Liver (tissue), 9 donors: Measurements from ENCODE around the gene HSDL2. TPM values are rescaled to one million over a fixed set of nuclear protein-coding genes. Genes with fewer than 3 reads are reported as not detected.

Source experiments
- DNase-seq: peaks from one replicate; pipeline ENCODE4 v3.0.0-alpha.2; 2017; ENCODE audit warnings: low spot score
- H3K27ac ChIP-seq, 2 donors: one replicate each; pipeline ENCODE4 v1.7.0; 2013; ENCODE audit warnings: inconsistent platforms in 2 of 2, low read length in 2 of 2, control low read depth in 1 of 2, low read depth in 1 of 2, mild to moderate bottlenecking in 1 of 2
- H3K27me3 ChIP-seq, 4 donors: one replicate each; pipeline versions ENCODE4 v1.6.1 to v1.7.0; 2013; ENCODE audit warnings: low read length in 3 of 4, inconsistent platforms in 1 of 4, mild to moderate bottlenecking in 1 of 4, moderate library complexity in 1 of 4; ENCODE audit not compliant: control insufficient read depth in 4 of 4, insufficient read depth in 4 of 4
- H3K36me3 ChIP-seq, 4 donors: one replicate each; pipeline versions ENCODE4 v1.6.1 to v1.7.0; 2013; ENCODE audit warnings: low read length in 3 of 4, mild to moderate bottlenecking in 3 of 4, low read depth in 1 of 4, moderate library complexity in 1 of 4; ENCODE audit not compliant: control insufficient read depth in 4 of 4, insufficient read depth in 3 of 4
- H3K4me1 ChIP-seq, 4 donors: one replicate each; pipeline versions ENCODE4 v1.6.1 to v1.7.0; 2013; ENCODE audit warnings: low read length in 3 of 4, mild to moderate bottlenecking in 3 of 4, moderate library complexity in 1 of 4; ENCODE audit not compliant: control insufficient read depth in 4 of 4, insufficient read depth in 4 of 4
- H3K4me3 ChIP-seq, 3 donors: one replicate each; pipeline versions ENCODE4 v1.6.1 to v1.7.0; 2013; ENCODE audit warnings: low read length in 3 of 3, control low read depth in 1 of 3, low read depth in 1 of 3, mild to moderate bottlenecking in 1 of 3
- H3K9ac ChIP-seq, 2 donors: one replicate each; pipeline ENCODE4 v1.7.0; 2013; ENCODE audit warnings: low read length in 2 of 2, mild to moderate bottlenecking in 2 of 2, moderate library complexity in 2 of 2, control low read depth in 1 of 2, low read depth in 1 of 2
- H3K9me3 ChIP-seq, 4 donors: one replicate each; pipeline versions ENCODE4 v1.6.1 to v1.7.0; 2013; ENCODE audit warnings: low read length in 3 of 4; ENCODE audit not compliant: control insufficient read depth in 4 of 4
- CTCF ChIP-seq: fragments of 150-350 bp; IDR thresholded peaks from 2 replicates; pipeline ENCODE4 v1.5.1; 2017; ENCODE audit warnings: improper control_type of control experiment, low read depth, low read length; ENCODE audit not compliant: missing input control
- FOXA1 ChIP-seq: IDR thresholded peaks from 2 replicates; pipeline ENCODE4 v1.6.1; 2016; ENCODE audit warnings: antibody characterized with exemption
- HNF4A ChIP-seq, 2 donors: conservative IDR thresholded peaks; 2 replicates each; pipeline ENCODE4 v1.6.1; 2016; ENCODE audit warnings: antibody characterized with exemption in 2 of 2, mild to moderate bottlenecking in 2 of 2
- NR2F2 ChIP-seq: IDR thresholded peaks from 2 replicates; pipeline ENCODE4 v1.6.1; 2016; ENCODE audit warnings: antibody characterized with exemption
- REST ChIP-seq: IDR thresholded peaks from 2 replicates; pipeline ENCODE4 v1.6.1; 2016; ENCODE audit warnings: antibody characterized with exemption, mild to moderate bottlenecking
- RXRA ChIP-seq, 2 donors: IDR thresholded peaks; 2 replicates each; pipeline ENCODE4 v1.6.1; 2017 to 2018; ENCODE audit warnings: antibody characterized with exemption in 2 of 2, mild to moderate bottlenecking in 1 of 2
- TAF1 ChIP-seq: conservative IDR thresholded peaks from 2 replicates; pipeline ENCODE4 v1.6.1; 2016; ENCODE audit warnings: antibody characterized with exemption, mild to moderate bottlenecking
- YY1 ChIP-seq: IDR thresholded peaks from 2 replicates; pipeline ENCODE4 v1.6.1; 2016; ENCODE audit warnings: antibody characterized with exemption, mild to moderate bottlenecking
- WGBS: extraction: QIAGEN DNeasy Blood & Tissue Kit; methylation state at CpG from one replicate; pipeline ENCODE4 v1.1.7; 2013; 5-methylcytosine and 5-hydroxymethylcytosine counted together
- polyA plus RNA-seq, 2 donors: library from polyadenylated mRNA; stranded (reverse) in 1 of 2; unstranded in 1 of 2; fragments of 200-250 nt in 1 of 2; fragments of >200 nt in 1 of 2; fragmentation: Nextera tagmentation in 1 of 2; extraction: Ambion mirVana in 1 of 2; gene quantifications; one replicate each; pipeline versions ENCODE4 v1.2.1 to v1.2.3, GENCODE V29; 2013 to 2015
- total RNA-seq, 2 donors: library from RNA; depleted of rRNA; stranded (reverse); fragments of >200 nt; gene quantifications; one replicate each; pipeline ENCODE4 v1.2.3, GENCODE V29; 2014
- donor health status: healthy.
- donor health status: healthy.
- donor health status: healthy.
- donor health status: healthy.
- donor health status: healthy.

The HSDL2 gene
- total and polyA plus RNA-seq, 4 donors, result 26.1 to 135 (median 79.6) TPM

GRCh38 chr9:112377684-112378327 lies 2.1 kb upstream of the HSDL2 start:
- Histone ChIP-seq H3K9ac (peak overlapping the region; percentile 79 to 83), H3K36me3 (no peaks in the 10 kb centered on the region), H3K4me3 (peak overlapping the region; percentile 69 to 90 (median 77)), H3K4me1 (peaks cover 8 to 43% (median 32%) of the 10 kb centered on the region in 4 donors), H3K27ac (peak overlapping the region; percentile 98 to 99), H3K9me3 (no peaks in the 10 kb centered on the region), H3K27me3 (no peaks in the 10 kb centered on the region)
- TF ChIP-seq TAF1, result no peak
- peak; percentile 91 to 92 for TF ChIP-seq RXRA (IDR thresholded peaks at IDR 0.05)
- no peak for TF ChIP-seq REST
- TF ChIP-seq CTCF, result no peak
- TF ChIP-seq FOXA1, result no peak
- TF ChIP-seq HNF4A (conservative IDR thresholded peaks at IDR 0.05), result peak in 1 of 2 donors; percentile 14
- no peak for TF ChIP-seq YY1
- 33% methylated on average over 1 of the region's 1 CpG for WGBS
- DNase-seq, result no peak

- 4% methylated on average over 27 of the region's 27 CpGs for WGBS
- H3K9ac ChIP-seq, result peak overlapping the region; percentile 79 to 99
- peak overlapping the region; percentile 69 to 90 (median 77) for H3K4me3 ChIP-seq
- no peaks in the 10 kb centered on the region for H3K27me3 ChIP-seq
- TF ChIP-seq REST (no peak), HNF4A (conservative IDR thresholded peaks at IDR 0.05) (peak in 1 of 2 donors; percentile 0), NR2F2 (no peak), RXRA (IDR thresholded peaks at IDR 0.05) (peak in 1 of 2 donors; percentile 48)
- H3K27ac ChIP-seq, result peak overlapping the region; percentile 98 to 99
- no peaks in the 10 kb centered on the region for H3K9me3 ChIP-seq
- no peaks in the 10 kb centered on the region for H3K36me3 ChIP-seq
- peaks cover 9 to 48% (median 38%) of the 10 kb centered on the region in 4 donors for H3K4me1 ChIP-seq
- DNase-seq, result no peak
These were observed 1.4 kb upstream of the HSDL2 start for GRCh38 chr9:112378328-112379176.
